Neural cell (in vitro differentiated cells): ENCODE measurements around the gene MTRF1L. TPM values are rescaled to one million over a fixed set of nuclear protein-coding genes. Genes with fewer than 3 reads are reported as not detected.
"Not testable (repeated sequence)": the region's sequence is repeated elsewhere in the genome, so short reads cannot be mapped to it uniquely, and the experiment has no call there.

Source experiments
- H2AFZ ChIP-seq: fragments of 200-600, 300-800 bp; sonication (generic), shearing (Covaris generic); 2 replicates; pipeline ENCODE4 v1.6.0; 2014; ENCODE audit warnings: low read depth, mild to moderate bottlenecking, antibody characterized with exemption, low read length, moderate library complexity
- H3F3A ChIP-seq: fragments of 200-600 bp; shearing (Covaris generic); 2 replicates; pipeline ENCODE4 v1.6.1; 2016; ENCODE audit warnings: mild to moderate bottlenecking, moderate library complexity, mixed read lengths, antibody characterized with exemption, low read length; ENCODE audit not compliant: insufficient read depth, poor library complexity, severe bottlenecking
- H3K27ac ChIP-seq: fragments of 200-600, 300-800 bp; sonication (generic), shearing (Covaris generic); 2 replicates; pipeline ENCODE4 v1.5.1; 2014; ENCODE audit warnings: mild to moderate bottlenecking, low read length, moderate library complexity
- H3K27me3 ChIP-seq: fragments of 300-800, 200-600 bp; sonication (generic), shearing (Covaris generic); 2 replicates; pipeline ENCODE4 v1.6.0; 2014; ENCODE audit warnings: mild to moderate bottlenecking, low read depth, low read length, moderate library complexity; ENCODE audit not compliant: insufficient read depth
- H3K36me3 ChIP-seq: fragments of 300-800, 200-600 bp; sonication (generic), shearing (Covaris generic); 2 replicates; pipeline ENCODE4 v1.5.1; 2014; ENCODE audit warnings: mild to moderate bottlenecking, antibody characterized with exemption, low read length, moderate library complexity; ENCODE audit not compliant: insufficient read depth
- H3K4me2 ChIP-seq: fragments of 300-800, 200-600 bp; sonication (generic), shearing (Covaris generic); 2 replicates; pipeline ENCODE4 v1.6.0; 2014; ENCODE audit warnings: mild to moderate bottlenecking, low read length
- H3K4me3 ChIP-seq: fragments of 300-800, 200-600 bp; sonication (generic), shearing (Covaris generic); 2 replicates; pipeline ENCODE4 v1.5.1; 2014; ENCODE audit warnings: mild to moderate bottlenecking, low read length, moderate library complexity
- H3K79me2 ChIP-seq: fragments of 200-600 bp; shearing (Covaris generic); replicated peaks from 2 replicates; pipeline ENCODE4 v1.6.0; 2014; ENCODE audit warnings: mild to moderate bottlenecking, low read length, moderate library complexity; ENCODE audit not compliant: insufficient read depth
- H3K9ac ChIP-seq: fragments of 300-800, 200-600 bp; sonication (generic), shearing (Covaris generic); 2 replicates; pipeline ENCODE4 v1.6.1; 2016; ENCODE audit warnings: mild to moderate bottlenecking, low read length, mixed read lengths
- H3K9me2 ChIP-seq: fragments of 200-600 bp; shearing (Covaris generic); 2 replicates; pipeline ENCODE4 v1.6.1; 2016; ENCODE audit warnings: mild to moderate bottlenecking, low read length, mixed read lengths; ENCODE audit not compliant: insufficient read depth
- H3K9me3 ChIP-seq: fragments of 200-600, 300-800 bp; sonication (generic), shearing (Covaris generic); 2 replicates; pipeline ENCODE4 v1.6.1; 2016; ENCODE audit warnings: mild to moderate bottlenecking, mixed run types, low read length, moderate library complexity, mixed read lengths
- H4K20me1 ChIP-seq: fragments of 200-600 bp; shearing (Covaris generic); 2 replicates; pipeline ENCODE4 v1.6.1; 2016; ENCODE audit warnings: mild to moderate bottlenecking, mixed run types; ENCODE audit not compliant: insufficient read depth
- EP300 ChIP-seq: fragments of 450-650 bp; conservative IDR thresholded peaks from 2 replicates; pipeline ENCODE4 v1.6.1; 2014; ENCODE audit warnings: antibody characterized with exemption, mild to moderate bottlenecking, moderate library complexity; ENCODE audit not compliant: poor library complexity, severe bottlenecking
- MXI1 ChIP-seq: fragments of 450-650 bp; conservative IDR thresholded peaks from 2 replicates; pipeline ENCODE4 v1.6.1; 2014; ENCODE audit warnings: antibody characterized with exemption, mild to moderate bottlenecking; ENCODE audit not compliant: poor library complexity, severe bottlenecking
- POLR2AphosphoS5 ChIP-seq: IDR thresholded peaks from 2 replicates; pipeline ENCODE4 v1.6.1; 2012
- RAD21 ChIP-seq: fragments of 450-650 bp; conservative IDR thresholded peaks from 2 replicates; pipeline ENCODE4 v1.6.1; 2014; ENCODE audit warnings: antibody characterized with exemption, mild to moderate bottlenecking, moderate library complexity
- REST ChIP-seq: IDR thresholded peaks from 2 replicates; pipeline ENCODE4 v1.6.1; 2012; ENCODE audit warnings: borderline replicate concordance
- SMC3 ChIP-seq: fragments of 450-650 bp; conservative IDR thresholded peaks from 2 replicates; pipeline ENCODE4 v1.6.1; 2014; ENCODE audit warnings: antibody characterized with exemption, mild to moderate bottlenecking, moderate library complexity; ENCODE audit not compliant: poor library complexity
- TAF1 ChIP-seq: IDR thresholded peaks from 2 replicates; pipeline ENCODE4 v1.6.1; 2012; ENCODE audit warnings: low read depth
- polyA plus RNA-seq: library from polyadenylated mRNA; depleted of rRNA; stranded (reverse); fragments of >200 nt; gene quantifications from 2 replicates; pipeline ENCODE4 v1.2.3, GENCODE V29; 2014
- TF ChIP-seq, protein P1 (sequence below): fragments of 450-650 bp; IDR thresholded peaks from 2 replicates; pipeline ENCODE4 v1.5.1; 2014; ENCODE audit warnings: antibody characterized with exemption, mild to moderate bottlenecking, moderate library complexity; ENCODE audit not compliant: poor library complexity, severe bottlenecking

MTRF1L gene
- polyA plus RNA-seq, 1 donor from 2014 or later, result 14.0 TPM

GRCh38 chr6:152999538-152999937, 3.0 kb downstream of the MTRF1L start:
- H4K20me1 ChIP-seq, H2AFZ ChIP-seq, H3K4me2 ChIP-seq: not testable (repeated sequence)

DNA sequence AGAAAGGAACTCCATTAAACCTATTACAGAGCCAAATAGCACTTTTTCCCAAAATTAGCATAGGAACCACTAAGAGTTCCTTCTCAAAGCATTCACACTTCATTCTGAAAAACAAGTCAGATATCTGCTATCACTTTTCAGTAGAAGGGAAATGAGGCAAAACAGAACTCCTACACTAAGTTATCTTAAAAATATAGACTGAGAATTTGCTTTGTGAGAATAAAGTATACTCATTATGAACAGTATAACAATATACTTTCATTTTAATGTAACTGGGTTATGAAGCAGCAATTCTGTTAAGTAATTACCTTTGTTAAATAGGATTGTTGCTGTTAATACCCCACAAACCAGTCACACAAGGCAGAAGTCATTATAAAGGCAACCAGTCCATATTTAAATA, 8.7 kb downstream of the MTRF1L start:
- Histone ChIP-seq H3K27ac (no peak overlapping the region), H3K27me3 (no peaks in the 10 kb centered on the region), H3K9me3 (no peaks in the 10 kb centered on the region), H3K4me3 (no peak overlapping the region), H3K4me2 (no peak overlapping the region), H3K9me2 (no peaks in the 10 kb centered on the region), H3K79me2 (peaks cover 28% of the 10 kb centered on the region), H3K9ac (no peak overlapping the region), H3K36me3 (no peaks in the 10 kb centered on the region), H2AFZ (no peak overlapping the region), H3F3A (no peaks in the 10 kb centered on the region), H4K20me1 (no peaks in the 10 kb centered on the region)
- no peak for TF ChIP-seq REST
- no peak for TF ChIP-seq RAD21
- TF ChIP-seq TAF1, result no peak
- no peak for TF ChIP-seq POLR2AphosphoS5
- TF ChIP-seq, protein P1, sequence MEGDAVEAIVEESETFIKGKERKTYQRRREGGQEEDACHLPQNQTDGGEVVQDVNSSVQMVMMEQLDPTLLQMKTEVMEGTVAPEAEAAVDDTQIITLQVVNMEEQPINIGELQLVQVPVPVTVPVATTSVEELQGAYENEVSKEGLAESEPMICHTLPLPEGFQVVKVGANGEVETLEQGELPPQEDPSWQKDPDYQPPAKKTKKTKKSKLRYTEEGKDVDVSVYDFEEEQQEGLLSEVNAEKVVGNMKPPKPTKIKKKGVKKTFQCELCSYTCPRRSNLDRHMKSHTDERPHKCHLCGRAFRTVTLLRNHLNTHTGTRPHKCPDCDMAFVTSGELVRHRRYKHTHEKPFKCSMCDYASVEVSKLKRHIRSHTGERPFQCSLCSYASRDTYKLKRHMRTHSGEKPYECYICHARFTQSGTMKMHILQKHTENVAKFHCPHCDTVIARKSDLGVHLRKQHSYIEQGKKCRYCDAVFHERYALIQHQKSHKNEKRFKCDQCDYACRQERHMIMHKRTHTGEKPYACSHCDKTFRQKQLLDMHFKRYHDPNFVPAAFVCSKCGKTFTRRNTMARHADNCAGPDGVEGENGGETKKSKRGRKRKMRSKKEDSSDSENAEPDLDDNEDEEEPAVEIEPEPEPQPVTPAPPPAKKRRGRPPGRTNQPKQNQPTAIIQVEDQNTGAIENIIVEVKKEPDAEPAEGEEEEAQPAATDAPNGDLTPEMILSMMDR, result no peak
- no peak for TF ChIP-seq SMC3

More at GRCh38 chr6:152999538-152999937, 3.0 kb downstream of the MTRF1L start:
- not testable (repeated sequence) for H3K9me3 ChIP-seq, H3K27me3 ChIP-seq, H3K9ac ChIP-seq, H3F3A ChIP-seq, H3K36me3 ChIP-seq, H3K27ac ChIP-seq, H3K9me2 ChIP-seq, H3K4me3 ChIP-seq
- peaks cover 52% of the 10 kb centered on the region for H3K79me2 ChIP-seq

- no peaks in the 10 kb centered on the region for H3K27me3 ChIP-seq
- H3K4me3 ChIP-seq, result no peak overlapping the region
- H3K9me3 ChIP-seq, result no peaks in the 10 kb centered on the region
- H3K36me3 ChIP-seq, result no peaks in the 10 kb centered on the region
- H3K9me2 ChIP-seq, result no peaks in the 10 kb centered on the region
- H4K20me1 ChIP-seq, result no peaks in the 10 kb centered on the region
- peaks cover 24% of the 10 kb centered on the region for H3K79me2 ChIP-seq
- H3K9ac ChIP-seq, result no peak overlapping the region
- no peak overlapping the region for H2AFZ ChIP-seq
- no peaks in the 10 kb centered on the region for H3F3A ChIP-seq
- no peak overlapping the region for H3K27ac ChIP-seq
- no peak overlapping the region for H3K4me2 ChIP-seq
- TF ChIP-seq POLR2AphosphoS5 (no peak), SMC3 (no peak), TAF1 (no peak), MXI1 (no peak), EP300 (no peak)
- TF ChIP-seq, protein P1, result no peak
Measured at GRCh38 chr6:152993431-152993830, 9.1 kb downstream of the MTRF1L start.
